CD4-positive, alpha-beta T cell treated with Interleukin-4 for 4 hours (primary cell): ENCODE results near the gene ALAS1.

Source experiments
- DNase-seq: peaks from one replicate; pipeline ENCODE4 v3.0.0-alpha.2; 2020

Gene ALAS1

DNA sequence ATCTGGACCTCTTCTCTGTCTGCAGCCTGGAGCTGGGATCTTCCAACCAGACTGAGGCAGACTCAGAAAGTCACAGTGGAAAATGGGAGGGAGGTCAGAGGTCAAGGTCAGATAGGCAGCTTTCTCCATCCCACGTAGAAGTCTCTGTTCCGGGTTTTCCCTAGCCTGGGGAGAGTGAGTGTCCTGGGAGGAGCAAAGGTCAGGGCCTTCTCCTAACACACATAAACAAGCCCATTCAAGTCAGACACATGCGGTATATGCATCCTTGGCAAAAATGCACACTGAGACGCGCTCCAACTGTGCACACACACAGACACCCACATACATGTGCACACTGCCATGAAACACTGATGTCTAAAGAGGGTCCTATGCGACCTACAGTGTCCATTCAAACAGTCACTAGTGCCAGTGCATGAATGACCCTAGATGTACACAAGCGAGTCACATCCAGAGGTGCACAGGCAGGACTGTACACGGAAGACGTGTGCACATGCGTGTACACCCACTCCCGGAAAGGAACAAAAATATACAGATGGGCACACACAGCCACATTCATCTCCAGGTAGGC lies 40.3 kb downstream of the ALAS1 start:
- DNase-seq: no peak

DNA sequence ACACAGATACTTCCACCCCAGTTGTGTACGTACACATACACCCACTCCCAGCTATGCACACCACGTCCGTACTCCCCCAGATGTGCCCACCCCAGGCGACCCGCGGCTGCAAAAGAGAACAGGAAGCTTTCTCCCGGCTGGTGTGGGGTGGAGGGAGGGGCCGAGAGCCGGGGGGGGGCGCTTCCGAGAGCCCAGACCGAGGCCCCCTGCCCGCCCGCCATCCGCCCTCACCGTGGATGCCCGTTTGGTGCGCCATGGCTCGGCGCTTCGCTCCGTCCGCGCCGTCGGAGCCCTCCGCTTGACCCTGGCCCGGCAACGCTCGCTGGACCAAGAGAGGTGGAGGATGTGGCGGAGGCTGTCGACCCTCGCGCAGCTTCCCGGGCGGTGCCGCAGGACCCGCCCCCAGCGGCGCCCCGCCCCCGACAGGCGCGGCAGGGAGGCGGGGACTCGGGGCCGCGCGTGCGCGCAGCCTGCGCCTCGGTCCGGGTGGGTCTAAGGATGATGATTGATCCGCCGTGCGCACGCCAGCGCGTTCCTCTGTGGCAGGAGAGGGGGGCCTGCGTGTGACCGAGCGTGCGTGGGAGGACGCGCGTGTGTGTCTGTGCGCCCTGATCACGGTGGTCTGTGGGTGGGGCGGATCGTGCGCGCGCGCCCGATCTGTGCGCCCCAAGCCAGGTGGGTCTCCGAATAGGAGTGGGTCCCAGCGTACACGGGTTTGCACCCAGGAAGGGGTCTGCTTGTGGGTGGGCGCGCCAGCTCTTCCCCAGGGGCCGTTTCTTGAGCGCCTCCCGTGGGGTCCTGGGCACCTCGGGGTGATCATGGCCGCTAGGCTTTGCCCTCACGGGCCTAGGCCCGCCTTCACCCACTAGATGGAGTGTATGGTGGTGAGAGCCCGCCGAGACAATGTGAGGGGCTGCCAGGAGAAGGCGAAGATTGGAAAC lies 41.1 kb downstream of the ALAS1 start, which contains the start of gene TWF2:
Gene TWF2 (minus strand): TSS at position 398 of the 941 bp plus-strand sequence. CDS start 142 bp downstream, at position 256.
- peak; percentile 88 for DNase-seq

DNA sequence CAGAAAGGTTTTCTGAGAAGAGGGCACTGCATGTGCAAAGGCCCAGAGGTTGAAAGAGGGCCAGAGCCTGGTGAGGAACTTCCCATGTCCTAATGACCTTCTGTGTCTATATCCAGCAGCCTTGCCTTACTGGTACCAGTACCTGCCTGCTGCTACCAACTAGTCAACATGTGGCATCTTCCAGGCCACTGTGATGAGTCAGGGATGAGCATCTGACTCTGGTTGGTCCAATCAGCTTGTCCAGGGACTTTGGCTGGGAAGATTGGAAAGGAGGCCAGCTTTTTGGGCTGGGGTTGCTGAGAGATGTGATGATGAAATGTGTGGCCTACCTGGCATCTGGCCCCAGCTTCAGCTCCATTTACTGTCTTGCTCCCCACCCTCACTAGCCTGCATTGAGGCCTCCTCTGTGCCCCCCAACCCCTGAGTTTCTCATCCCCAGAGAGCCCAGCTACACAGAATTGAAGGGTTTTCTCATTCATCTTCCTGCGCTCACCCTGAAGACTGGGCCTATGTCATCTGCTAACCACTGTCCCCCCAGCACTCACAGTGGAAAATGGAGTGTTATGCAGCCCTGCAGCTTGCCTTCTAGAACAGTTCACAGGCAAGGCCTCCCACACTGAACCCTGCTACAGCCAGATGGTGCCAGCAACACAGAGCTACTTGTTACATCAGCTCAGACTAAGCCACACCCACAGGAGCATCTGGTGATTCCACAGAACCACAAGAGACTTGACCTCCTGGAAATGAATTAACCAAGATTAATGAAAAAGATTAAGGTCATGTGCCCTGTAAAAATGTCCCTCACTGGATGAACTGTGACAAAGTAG lies 42.3 kb downstream of the ALAS1 start:
- DNase-seq: peak; percentile 69

DNA sequence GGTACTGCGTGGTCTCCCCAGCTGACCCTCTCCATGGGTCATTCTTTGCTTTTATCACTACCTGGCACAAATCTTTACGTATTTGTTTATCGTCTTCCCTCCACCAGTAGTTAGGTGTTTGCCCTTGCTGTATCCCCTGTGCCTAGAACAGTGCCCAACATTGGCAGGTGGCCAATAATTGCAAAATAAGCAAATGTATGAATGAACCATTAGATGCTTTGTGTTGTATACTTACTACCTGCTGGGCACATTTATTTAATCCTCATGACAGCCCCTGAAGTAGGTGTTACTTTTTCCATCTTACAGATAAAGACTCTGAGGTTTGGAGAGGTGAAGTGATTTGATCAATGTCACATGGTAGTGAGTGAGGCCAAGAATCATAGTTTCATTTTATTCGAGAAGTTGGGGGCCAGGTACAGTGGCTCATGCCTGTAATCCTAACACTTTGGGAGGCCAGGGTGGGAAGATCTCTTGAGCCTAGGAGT lies 43.0 kb downstream of the ALAS1 start:
- no peak for DNase-seq

DNA sequence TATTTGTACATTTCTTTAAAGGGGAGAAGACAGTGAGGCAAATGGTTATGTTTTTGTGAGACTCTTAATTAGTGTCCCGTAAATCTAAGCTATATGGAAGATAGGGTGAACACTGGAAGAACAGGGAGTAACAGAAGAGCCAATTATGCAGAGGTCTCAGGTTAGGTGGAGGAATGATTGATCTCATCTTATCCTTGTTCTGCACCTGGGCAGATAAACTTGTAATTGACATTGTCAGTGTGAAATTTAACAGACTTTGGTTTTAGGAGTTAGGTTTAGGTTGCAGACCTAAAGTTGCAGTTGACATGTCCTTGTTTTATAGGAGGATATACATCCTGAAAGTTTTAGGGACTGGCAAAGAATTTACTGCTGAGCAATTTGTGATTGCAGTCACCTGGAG lies 44.1 kb downstream of the ALAS1 start:
- no peak for DNase-seq

DNA sequence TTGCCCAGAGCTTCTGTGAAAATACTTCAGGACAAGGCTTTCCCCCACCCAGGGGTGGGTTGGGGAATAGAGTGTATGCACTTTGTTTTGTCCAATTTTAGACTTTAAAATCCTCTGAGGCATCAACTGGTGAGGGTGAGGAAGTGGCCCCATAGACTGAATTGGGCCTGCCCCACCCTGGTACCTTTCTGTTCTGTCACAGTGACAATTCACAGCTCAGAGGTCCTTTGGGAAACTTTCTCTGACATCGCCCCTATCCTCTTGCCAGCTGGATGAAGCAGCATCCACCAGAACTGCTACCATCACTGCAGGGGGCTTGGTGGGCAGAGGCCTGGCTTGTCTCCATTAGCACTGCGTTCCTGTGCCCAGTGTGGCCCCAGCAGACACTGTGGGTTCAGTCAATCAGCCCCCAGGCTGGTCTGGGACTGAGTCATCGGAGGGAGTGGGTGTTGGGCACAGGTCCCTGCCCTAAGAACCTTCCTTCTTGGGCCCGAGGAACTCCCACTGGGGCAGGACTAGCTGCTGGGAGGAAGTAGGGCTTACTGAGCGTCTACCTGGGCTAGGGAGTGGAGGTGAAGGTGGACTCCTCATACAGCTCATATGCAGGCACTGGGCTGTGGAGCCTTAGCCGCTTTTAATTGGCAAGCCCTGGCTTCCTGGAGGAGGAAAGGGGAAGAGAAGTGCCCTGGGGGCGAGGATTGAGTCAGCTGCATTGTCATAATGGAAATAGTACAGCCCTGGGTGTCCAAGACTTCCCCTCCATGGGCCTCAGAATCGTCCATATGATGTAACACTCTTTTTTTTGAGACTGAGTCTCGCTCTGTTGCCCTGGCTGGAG lies 46.0 kb downstream of the ALAS1 start:
- DNase-seq: peak; percentile 37

DNA sequence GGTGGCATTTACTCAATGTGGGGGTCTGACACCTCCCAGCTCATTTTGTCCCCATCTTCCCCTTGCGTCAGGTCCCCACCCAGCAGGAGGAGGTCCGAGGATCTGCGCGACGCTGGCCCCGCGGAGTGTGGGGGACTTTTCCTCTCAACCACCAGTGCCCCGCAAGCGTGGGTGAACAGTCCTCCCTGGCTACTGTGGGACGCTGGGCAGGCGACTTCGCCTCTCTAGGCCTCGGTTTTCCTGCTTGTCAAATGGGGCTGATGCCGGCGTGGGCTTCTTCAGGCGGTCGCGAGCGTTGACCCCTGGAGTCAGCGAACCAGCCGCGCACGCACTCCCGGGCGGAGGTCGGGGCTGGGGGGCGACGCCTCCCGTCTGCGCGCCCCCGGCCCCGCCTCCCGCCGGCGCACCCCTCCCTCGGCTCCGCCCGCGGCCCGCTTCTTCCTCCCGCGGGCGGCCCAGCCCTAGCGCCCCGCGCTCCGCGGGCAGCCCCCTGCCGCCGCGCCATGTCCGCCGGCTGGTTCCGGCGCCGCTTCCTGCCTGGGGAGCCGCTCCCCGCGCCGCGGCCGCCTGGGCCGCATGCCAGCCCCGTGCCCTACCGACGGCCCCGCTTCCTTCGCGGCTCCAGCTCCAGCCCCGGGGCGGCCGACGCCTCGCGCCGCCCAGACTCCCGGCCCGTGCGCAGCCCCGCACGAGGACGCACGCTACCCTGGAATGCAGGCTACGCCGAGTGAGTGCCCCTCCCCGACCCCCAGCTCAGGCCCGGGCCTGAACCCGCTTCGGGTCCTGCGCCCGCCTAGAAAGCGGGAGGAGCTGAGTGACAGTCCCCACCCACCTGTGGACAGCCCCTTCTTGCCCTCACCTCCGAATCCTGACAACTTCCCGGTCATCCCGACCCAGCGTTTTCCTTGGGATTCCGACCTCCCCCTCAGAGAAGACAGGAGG lies 47.6 kb downstream of the ALAS1 start, which contains the start of gene PPM1M:
Gene PPM1M (plus strand): TSS at position 438 of the 942 bp plus-strand sequence. CDS start 66 bp downstream, at position 504.
- peak; percentile 51 for DNase-seq

DNA sequence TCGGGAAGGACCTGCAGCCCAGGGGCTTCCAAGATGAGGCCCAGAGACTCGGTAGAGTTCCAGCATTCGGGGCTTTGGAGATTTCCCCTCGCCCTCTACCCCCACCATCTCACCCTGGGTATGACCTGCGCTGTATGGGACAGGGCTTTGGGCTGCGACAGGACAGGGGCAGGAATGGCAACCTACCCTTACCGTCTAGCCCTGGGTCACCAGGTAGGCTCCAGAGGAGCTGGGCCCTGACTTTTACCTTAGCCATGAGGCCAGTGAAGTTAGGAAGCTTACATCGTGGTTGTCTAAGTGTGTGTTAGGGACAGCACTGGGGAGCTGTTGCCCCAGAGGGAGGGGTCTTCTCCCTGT lies 48.3 kb downstream of the ALAS1 start:
- no peak for DNase-seq

DNA sequence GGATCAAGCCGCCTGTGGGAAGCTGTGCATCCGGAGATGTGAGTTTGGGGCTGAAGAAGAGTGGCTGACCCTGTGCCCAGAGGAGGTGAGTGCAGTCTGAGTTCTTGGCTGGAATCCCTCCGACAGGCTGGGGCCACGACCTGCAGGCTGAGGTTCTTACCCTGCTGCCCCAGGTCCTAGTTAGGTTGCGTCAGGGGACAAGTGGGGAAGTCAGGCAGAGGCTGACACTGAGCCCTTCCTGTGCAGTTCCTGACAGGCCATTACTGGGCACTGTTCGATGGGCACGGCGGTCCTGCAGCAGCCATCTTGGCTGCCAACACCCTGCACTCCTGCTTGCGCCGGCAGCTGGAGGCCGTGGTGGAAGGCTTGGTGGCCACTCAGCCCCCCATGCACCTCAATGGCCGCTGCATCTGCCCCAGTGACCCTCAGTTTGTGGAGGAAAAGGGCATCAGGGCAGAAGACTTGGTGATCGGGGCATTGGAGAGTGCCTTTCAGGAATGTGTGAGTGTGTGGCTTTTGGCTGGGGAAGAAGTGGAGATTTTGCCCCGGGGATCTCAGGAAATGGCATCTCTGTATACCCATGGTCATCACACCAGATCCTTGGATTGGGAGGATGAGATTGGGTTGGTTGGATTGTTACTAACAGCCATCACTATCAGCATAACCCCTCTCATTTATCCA lies 48.9 kb downstream of the ALAS1 start:
- DNase-seq: no peak

DNA sequence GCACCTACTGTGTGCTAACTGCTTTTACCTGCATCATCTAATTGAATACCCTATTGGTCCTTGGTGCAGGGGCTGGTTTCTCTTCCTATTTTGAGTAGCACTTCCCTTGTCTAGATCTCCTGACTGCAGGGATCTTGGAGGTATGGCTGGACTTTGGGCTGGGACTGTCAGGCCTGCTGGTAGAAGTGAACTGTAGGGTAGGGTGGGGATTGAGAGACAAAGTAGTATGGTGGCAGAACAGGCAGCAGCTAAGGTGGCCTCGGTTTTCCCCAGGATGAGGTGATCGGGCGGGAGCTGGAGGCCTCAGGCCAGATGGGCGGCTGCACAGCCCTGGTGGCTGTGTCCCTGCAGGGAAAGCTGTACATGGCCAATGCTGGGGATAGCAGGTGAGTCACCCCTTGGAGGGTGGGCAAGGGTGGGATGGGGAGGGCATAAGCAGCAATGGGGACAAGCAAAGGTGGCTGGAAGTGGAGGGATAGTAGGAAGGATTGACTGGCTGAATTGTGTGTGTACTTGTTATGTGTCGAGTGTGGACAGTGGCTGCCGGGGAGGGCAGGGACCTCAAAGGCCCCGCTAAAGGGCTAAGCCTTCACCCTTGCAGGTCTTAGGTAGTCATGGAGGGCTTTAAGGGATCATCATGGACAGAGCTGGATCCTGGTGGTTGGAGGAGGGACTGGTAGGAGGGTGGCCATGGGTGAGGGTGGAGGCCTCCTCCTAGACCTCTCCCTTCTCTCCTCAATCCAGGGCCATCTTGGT lies 49.6 kb downstream of the ALAS1 start:
- no peak for DNase-seq

DNA sequence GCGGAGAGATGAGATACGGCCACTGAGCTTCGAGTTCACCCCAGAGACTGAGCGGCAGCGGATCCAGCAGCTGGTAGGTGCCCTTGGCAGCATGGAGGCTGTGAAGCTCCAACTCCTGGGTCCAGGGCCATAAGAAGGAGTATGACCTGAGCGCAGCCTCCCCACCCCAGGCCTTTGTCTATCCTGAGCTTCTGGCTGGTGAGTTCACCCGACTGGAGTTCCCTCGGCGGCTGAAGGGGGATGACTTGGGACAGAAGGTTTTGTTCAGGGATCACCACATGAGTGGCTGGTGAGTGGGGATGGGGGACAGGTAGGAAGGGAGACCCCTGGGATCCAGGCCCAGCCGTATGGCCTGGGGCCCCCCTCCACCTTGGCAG lies 50.2 kb downstream of the ALAS1 start:
- DNase-seq: no peak

DNA sequence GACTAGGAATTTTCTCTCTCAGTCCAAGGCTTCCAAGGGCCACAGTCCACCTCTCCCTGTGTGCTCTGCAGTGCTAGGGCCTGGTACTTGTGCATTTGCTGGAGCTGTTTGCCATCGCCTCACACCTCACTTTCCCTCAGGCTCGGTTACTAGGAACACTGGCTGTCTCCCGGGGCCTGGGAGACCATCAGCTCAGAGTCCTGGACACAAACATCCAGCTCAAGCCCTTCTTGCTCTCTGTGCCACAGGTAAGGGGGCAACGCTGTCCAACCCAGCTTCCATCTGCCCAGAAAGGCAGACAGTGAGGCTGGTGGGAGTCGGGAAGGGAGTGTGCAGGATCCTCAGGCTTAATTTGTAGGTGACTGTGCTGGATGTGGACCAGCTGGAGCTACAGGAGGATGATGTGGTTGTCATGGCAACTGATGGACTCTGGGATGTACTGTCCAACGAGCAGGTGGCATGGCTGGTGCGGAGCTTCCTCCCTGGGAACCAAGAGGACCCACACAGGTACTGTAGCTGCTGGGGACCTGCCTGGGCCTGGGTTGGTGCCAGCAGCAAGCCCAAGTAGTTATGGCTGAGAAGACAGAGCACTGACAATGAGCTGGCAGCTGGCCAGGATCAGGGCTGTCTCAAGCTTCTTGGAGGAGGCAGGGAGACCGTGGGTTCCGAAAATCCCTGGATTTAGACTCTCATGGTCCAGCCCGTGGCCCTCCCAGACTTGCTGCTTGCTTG lies 51.0 kb downstream of the ALAS1 start:
- DNase-seq: no peak

DNA sequence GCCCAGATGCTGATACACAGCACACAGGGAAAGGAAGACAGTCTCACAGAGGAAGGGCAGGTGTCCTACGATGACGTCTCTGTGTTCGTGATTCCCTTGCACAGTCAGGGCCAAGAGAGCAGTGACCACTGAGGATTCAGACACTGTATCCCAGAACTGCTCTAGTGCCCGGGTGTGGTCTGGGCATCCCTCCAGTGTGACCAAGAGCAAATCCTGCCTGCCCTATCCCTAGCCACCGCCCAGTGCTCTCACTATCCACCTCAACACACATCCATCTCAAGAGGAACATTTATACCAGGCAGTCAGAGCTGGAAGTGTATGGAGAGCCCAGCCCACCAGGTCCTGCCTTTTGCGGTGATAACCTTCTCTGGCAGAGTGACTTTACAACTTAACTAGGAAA lies 51.7 kb downstream of the ALAS1 start:
- DNase-seq: no peak

DNA sequence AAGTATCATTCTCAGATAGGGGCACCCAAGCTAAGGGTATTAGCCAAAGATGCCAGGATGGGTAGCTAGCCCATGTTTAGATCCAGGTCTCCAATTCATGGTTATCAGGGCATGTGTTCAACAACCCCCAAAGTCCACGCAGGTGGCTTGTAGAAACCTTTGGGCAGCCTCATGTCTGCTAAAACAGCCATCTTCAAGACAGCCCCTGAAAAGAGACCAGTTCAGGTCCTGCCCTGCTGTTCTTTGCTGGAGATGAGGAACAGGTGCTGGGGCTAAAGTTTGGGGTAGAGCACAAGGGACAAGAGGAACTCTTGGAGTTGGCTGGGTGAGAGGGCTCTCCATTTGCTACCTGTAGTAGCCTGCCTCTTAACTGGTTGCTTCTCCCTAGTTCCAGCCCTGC lies 52.2 kb downstream of the ALAS1 start:
- no peak for DNase-seq

DNA sequence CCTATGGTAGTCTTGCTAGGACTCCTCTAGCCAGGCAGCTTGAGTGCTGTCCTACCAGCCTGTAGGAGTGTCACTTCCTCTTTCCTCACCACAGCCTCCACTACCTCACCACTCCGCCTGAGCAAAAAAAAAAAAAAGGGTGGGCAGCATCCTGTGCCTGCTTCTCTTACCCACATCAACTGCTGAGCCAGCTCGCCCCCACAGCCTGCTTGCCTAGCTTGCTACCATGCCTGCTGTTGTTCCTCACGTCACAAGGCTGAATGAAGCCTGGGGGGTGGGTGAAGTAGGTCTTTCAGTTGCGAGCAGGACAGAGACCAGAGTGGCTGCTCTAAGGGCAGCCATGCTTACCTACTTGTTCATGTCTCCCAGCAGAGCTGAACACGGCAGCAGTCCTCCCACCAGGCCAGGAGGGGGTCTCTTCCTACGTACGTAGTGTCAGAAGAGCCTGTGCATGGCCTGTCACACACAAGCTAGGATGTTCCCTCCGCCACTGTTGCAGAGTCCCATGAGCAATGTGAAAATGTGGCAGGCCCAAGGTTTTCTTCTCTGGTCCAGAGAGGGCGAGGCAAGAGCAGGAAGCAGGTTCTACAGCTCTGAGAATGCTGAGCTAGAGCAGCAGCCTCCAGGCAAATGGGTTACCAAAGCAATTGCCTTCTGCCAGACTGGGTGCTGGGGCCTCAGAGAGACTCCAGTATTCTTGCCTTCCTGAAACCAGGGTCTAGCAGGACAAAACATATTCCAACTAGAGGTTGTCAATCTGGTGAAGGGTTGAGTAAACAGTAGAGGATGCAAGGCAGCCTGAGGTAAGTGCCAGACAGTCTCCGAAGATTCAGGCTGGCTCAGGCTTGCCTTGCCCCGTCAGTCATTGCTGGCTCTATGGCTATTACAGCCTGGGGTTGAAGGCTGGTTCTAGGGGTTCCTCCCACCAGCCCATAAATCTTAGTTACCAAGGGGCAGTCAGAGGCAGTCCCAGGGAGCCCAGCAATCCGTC lies 55.6 kb downstream of the ALAS1 start:
- peak; percentile 87 for DNase-seq

DNA sequence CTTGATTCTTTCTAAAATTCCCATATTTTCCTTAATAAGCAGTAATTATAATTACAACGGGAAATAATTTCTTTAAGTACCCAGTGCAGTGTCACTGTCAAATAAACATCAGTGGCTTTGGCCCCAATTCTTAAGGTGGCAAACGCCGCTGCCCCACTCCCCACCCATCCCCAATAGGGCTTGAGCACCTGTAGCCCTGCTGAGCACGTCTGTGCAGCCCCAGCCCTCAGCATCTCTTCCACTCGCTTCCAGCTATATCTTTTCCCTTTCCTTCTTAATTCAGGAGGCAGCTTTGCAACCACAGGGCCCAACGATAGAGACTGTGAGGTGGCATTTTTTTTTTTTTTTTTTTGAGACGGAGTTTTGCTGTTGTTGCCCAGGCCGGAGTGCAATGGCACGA lies 56.6 kb downstream of the ALAS1 start:
- DNase-seq: no peak

DNA sequence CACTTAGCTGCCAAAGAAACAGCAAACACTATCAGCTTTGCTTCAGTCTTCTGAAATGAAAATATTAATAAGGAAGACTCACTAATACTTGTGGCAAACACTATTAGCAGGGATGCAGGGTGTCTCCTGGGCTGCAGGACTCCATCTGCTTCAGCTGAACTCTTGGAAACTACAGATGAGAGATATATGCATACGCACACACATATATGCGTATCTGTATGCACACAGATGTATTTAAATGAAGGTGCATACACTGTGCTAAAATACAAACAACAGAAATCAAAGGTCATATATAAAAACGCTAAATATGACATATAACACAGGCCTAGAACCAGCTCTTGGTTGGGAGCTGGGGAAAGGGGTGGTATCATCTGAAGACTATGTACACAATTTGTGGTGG lies 58.2 kb downstream of the ALAS1 start:
- DNase-seq: no peak

DNA sequence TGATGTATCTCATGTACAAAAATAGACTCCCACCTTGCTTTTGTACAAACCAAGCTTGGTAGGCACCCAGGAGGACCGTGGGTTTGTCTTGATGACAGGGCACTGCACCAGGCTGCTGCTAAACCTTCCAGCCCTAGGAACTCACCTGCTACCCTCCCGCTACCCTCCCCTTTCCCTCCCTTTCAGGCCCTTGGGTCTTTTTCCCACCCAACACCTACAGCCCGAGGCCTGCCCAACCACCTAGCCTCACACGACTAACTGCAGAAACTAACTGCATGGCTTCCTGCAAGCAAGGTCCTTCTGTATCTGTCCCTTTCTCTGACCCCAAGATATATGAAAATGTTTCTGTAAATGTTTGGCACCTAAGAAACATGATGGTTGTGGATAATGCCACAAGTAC lies 58.7 kb downstream of the ALAS1 start:
- DNase-seq: no peak
